GM18517 (cell line): ENCODE data around the gene PLA2G4A.

Experiments
- ATAC-seq: cut with Tn5 transposase; IDR thresholded peaks from one replicate; pipeline ENCODE4 v1.9.1; 2021; ENCODE audit warnings: mild to moderate bottlenecking, moderate library complexity; ENCODE audit not compliant: unreplicated experiment

Gene PLA2G4A

GRCh38 chr1:187010571-187011309 lies 182.0 kb downstream of the PLA2G4A start:
- no peak for ATAC-seq

GRCh38 chr1:187013582-187014200 lies 184.9 kb downstream of the PLA2G4A start:
- ATAC-seq, result no peak

GRCh38 chr1:187018291-187018690 lies 189.5 kb downstream of the PLA2G4A start:
- no peak for ATAC-seq

- ATAC-seq, result no peak
Measured at GRCh38 chr1:187027253-187027652, 198.5 kb downstream of the PLA2G4A start.

GRCh38 chr1:187032316-187032981 lies 203.7 kb downstream of the PLA2G4A start:
- no peak for ATAC-seq

- no peak for ATAC-seq
Measured at GRCh38 chr1:187032982-187033692, 204.4 kb downstream of the PLA2G4A start.

GRCh38 chr1:187033693-187034390 lies 205.1 kb downstream of the PLA2G4A start:
- ATAC-seq, result no peak

- no peak for ATAC-seq
Measured at GRCh38 chr1:187034501-187034900, 205.8 kb downstream of the PLA2G4A start.

GRCh38 chr1:187037973-187038553 lies 209.3 kb downstream of the PLA2G4A start:
- ATAC-seq, result no peak
